HS-5 (cell line): Measurements from ENCODE around the gene NOTCH1.
"Not testable (repeated sequence)": the region's sequence is repeated elsewhere in the genome, so short reads cannot be mapped to it uniquely, and the experiment has no call there.

Experiments
- DNase-seq: peaks from one replicate; pipeline ENCODE4 v3.0.0-alpha.2; 2012; ENCODE audit warnings: low read depth

Gene NOTCH1

GRCh38 chr9:136564379-136564988 lies 18.6 kb upstream of the NOTCH1 start:
- no peak for DNase-seq

DNA sequence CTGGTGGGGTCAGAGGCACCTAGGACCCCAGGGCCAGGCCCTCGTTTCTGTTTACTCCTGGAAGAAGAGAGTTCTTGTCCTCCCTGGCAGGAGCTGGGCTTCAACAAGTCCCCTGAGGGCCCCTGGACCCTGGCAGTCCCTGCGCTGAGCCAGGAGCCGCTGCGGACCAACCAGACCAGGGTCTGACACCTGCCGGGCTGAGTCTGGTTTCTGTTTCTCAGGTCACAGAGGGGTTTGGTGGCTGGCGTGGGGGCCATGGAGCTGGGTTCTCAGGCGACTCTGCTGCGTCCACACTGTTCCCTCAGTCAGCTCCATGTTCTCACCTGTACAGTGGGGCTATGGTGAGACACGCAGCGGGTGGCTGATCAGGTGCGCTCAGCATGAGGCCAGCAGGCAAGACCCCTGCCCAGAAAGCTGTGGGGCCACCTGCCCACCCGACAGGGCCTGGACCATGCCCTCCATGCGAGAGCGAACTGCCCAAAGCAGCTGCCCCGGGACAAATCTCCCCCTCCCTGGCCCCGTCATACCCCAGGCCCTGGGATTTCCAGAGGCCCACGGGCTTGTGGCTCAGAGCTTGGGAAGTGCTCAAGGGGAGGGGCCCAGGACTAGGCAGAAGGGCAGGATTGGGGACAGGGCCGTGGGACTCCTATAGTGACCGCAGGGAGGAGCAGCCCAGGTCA lies 17.9 kb upstream of the NOTCH1 start:
- DNase-seq, result no peak

- no peak for DNase-seq
Measured at GRCh38 chr9:136562746-136563495, 17.1 kb upstream of the NOTCH1 start.

- DNase-seq, result no peak
Measured at GRCh38 chr9:136561779-136562178, 15.9 kb upstream of the NOTCH1 start.

GRCh38 chr9:136560586-136560985 lies 14.7 kb upstream of the NOTCH1 start:
- DNase-seq, result no peak

DNA sequence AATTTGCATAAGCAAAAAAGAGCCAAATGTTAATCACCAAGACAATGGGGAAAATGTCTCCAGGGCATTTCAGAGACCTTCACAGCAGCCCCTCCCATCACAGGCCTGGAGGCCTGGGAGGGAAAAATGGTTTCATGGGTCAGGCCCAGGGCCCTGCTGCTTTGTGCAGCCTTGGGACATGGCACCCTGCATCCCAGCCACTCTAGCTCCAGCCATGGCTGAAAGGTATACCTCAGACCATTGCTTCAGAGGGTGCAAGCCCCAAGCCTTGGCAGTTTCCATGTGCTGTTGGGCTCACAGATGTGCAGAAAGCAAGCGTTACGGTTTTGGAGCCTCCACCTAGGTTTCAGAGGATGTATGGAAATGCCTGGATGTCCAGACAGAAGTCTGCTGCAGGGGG lies 13.5 kb upstream of the NOTCH1 start:
- DNase-seq, result not testable (repeated sequence)

DNA sequence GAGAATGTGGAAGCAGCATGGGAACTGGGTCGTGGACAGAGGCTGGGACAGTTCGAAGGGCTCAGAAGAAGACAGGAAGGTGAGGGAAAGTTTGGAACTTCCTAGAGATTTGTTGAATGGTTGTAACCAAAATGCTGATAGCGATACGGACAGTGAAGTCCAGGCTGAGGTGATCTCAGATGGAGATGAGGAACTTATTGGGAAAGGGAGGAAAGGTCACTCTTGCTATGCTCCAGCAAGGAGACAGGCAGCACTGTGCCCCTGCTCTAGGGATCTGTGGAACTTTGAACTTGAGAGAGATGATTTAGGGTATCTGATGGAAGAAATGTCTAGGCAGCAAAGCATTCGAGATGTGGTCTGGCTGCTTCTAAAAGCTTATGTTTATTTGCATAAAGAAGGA lies 13.0 kb upstream of the NOTCH1 start:
- not testable (repeated sequence) for DNase-seq

DNA sequence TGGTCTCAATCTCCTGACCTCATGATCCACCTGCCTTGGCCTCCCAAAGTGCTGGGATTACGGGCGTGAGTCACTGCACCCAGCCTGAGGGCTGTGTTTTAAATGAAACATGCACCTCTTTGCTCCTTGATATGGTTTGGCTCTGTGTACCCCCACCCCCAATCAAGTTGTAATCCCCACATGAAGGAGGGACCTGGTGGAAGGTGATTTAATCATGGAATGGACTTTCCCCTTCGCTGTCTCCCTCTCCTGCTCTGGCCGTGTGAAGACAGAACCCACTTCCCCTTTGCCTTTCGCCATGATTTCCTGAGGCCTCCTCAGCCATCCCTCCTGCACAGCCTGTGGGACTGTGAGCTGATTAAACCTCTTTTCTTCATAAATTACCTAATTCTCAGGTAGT lies 12.5 kb upstream of the NOTCH1 start:
- no peak for DNase-seq

DNA sequence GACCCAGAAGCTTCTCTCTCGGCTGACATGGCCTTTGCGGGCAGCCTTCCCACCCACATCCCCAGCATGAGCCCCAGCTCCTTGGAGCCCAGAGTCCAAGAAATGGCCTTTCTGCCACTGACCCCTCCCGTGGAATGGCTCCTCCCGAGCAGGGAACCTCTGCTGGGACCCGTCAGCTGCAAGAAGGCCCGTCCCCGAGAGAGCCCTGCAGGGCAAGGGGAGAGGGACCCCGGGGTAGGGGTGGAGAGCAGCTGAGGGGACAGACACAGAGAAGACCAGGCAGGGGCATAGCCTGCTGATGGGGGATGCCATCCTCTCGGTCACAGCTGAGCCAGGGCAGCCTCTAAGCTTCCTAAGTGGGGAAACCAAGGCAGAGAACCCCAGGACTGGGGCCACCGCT lies 11.2 kb upstream of the NOTCH1 start:
- DNase-seq, result no peak

GRCh38 chr9:136556166-136556565 lies 10.3 kb upstream of the NOTCH1 start:
- no peak for DNase-seq

- no peak for DNase-seq
Measured at GRCh38 chr9:136554870-136555269, 9.0 kb upstream of the NOTCH1 start.

GRCh38 chr9:136553581-136553980 lies 7.7 kb upstream of the NOTCH1 start:
- DNase-seq, result no peak

DNA sequence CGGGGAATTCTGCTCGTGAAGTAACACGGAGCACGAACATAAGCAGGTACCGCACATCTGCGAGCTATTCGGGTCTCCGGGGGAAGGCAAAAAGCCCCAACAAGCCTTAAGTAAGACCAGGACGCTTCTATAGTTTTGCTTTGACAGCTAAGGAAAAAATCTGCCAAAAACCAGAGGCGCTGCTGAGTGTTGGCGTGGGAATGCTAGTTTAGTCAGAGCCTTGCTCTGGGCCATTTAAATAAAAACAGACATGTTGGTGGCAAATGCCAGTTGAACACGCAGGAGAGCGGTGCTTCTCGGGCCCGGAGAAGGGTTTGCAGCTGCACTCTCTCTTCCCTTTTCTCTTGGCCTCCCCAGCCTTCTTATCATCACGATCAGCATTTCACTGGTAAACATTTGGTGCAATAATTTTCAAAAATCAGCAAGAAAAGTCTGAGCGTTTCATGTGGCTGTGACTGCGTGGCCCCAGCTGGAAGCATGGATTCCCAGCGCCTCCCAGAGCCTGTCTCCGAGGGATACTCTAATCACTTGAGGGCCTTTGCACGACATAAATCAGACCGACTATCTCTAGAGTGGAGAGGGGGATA lies 6.4 kb upstream of the NOTCH1 start:
- DNase-seq, result no peak

- DNase-seq, result no peak
Measured at GRCh38 chr9:136551401-136552116, 5.7 kb upstream of the NOTCH1 start.

DNA sequence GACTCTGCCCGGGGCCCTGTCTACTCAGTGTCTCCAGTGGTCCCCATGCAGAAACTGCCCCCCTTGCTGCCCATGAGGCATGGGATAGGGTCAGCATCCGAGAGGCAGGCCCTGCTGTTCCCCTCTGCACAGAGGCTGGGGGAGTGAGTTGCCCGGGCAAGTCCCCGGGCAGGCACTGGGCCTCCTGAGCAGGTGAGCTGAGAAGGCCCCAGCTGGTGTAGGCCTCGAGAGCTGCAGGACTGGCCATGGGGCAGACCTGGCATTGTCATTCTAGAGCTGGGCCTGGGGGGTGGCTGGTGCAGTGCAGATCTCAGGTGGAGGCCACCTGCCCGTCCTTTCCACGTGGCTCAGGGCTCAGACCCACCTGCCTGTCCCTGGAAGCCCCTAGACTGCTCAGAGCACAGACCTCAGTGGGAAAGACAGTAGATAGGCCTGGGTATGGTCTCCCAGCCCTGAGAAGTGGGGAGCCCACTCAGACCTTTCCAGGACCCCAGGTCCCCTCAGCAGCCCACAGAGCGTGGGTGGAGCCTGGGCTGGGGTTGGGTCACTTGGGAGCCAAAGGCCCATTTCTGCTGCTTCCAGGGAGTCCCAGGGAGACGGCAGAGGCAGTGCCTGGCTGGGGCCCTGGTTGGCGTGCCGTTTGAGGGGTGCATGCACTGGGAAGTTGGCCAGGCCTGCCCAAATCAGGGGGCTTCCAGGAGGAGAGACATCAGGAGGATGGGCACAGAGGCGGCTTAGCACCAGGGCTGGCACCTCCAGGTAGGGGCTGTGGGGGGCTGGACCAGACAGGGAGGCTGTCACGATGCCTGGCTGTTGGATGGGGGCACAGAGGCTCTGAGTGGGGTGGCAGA lies 4.8 kb upstream of the NOTCH1 start:
- DNase-seq, result no peak

GRCh38 chr9:136549010-136549980 lies 3.4 kb upstream of the NOTCH1 start:
- no peak for DNase-seq

- no peak for DNase-seq
Measured at GRCh38 chr9:136547508-136548215, 1.8 kb upstream of the NOTCH1 start.

GRCh38 chr9:136546697-136547501 lies 1.1 kb upstream of the NOTCH1 start:
- no peak for DNase-seq

- no peak for DNase-seq
Measured at GRCh38 chr9:136545692-136545964, 220 bp downstream of the NOTCH1 start.
